NK-92 (cell line): ENCODE results near the gene NFKBIZ.

Experiments
- DNase-seq: peaks from one replicate; lab custom pipeline; 2025; ENCODE audit not compliant: unreplicated experiment; lab: John Stamatoyannopoulos, UW

Gene NFKBIZ

GRCh38 chr3:101825904-101826445, 23.3 kb upstream of the NFKBIZ start:
- no peak for DNase-seq

- no peak for DNase-seq
Measured at GRCh38 chr3:101827211-101828174, 21.8 kb upstream of the NFKBIZ start.

- DNase-seq, result no peak
Measured at GRCh38 chr3:101828276-101828675, 21.0 kb upstream of the NFKBIZ start.

- no peak for DNase-seq
Measured at GRCh38 chr3:101828691-101829436, 20.4 kb upstream of the NFKBIZ start.

- no peak for DNase-seq
Measured at GRCh38 chr3:101829437-101829830, 19.9 kb upstream of the NFKBIZ start.

- no peak for DNase-seq
Measured at GRCh38 chr3:101829874-101830273, 19.4 kb upstream of the NFKBIZ start.

- DNase-seq, result no peak
Measured at GRCh38 chr3:101833446-101833974, 15.8 kb upstream of the NFKBIZ start.

- no peak for DNase-seq
Measured at GRCh38 chr3:101835676-101836075, 13.6 kb upstream of the NFKBIZ start.

- DNase-seq, result no peak
Measured at GRCh38 chr3:101836160-101836559, 13.2 kb upstream of the NFKBIZ start.

GRCh38 chr3:101836652-101837598, 12.4 kb upstream of the NFKBIZ start:
- no peak for DNase-seq

GRCh38 chr3:101838691-101839090, 10.6 kb upstream of the NFKBIZ start:
- DNase-seq, result no peak

- DNase-seq, result no peak
Measured at GRCh38 chr3:101840066-101840465, 9.2 kb upstream of the NFKBIZ start.

GRCh38 chr3:101842245-101842934, 6.9 kb upstream of the NFKBIZ start:
- DNase-seq, result no peak

- no peak for DNase-seq
Measured at GRCh38 chr3:101842935-101843330, 6.4 kb upstream of the NFKBIZ start.

- DNase-seq, result no peak
Measured at GRCh38 chr3:101845425-101845824, 3.9 kb upstream of the NFKBIZ start.

- no peak for DNase-seq
Measured at GRCh38 chr3:101846709-101847108, 2.6 kb upstream of the NFKBIZ start.

GRCh38 chr3:101847328-101847727, 2.0 kb upstream of the NFKBIZ start:
- DNase-seq, result no peak

- no peak for DNase-seq
Measured at GRCh38 chr3:101848326-101848725, 988 bp upstream of the NFKBIZ start.

GRCh38 chr3:101849714-101850245, 466 bp downstream of the NFKBIZ start:
- DNase-seq, result no peak
